CD14-positive monocyte (primary cell): ENCODE data around the gene DNAJC11. TPM values are rescaled to one million over a fixed set of nuclear protein-coding genes. Genes with fewer than 3 reads are reported as not detected.
"Not testable (repeated sequence)": the region's sequence is repeated elsewhere in the genome, so short reads cannot be mapped to it uniquely, and the experiment has no call there.

Experiments used
- DNase-seq, 3 donors: peaks; one replicate each; pipeline ENCODE4 v3.0.0-alpha.2; 2011 to 2022
- H2AFZ ChIP-seq: 2 replicates; pipeline ENCODE4 v1.6.0; 2012; ENCODE audit warnings: mild to moderate bottlenecking, low read depth, low read length, inconsistent platforms; ENCODE audit not compliant: insufficient read depth, poor library complexity, severe bottlenecking
- H3K27ac ChIP-seq, 2 donors: 1 replicate in 1 of 2; 2 replicates in 1 of 2; pipeline ENCODE4 v1.5.1; 2012 to 2013; ENCODE audit warnings: low read length in 2 of 2, control low read depth in 1 of 2, inconsistent platforms in 1 of 2, low read depth in 1 of 2, mild to moderate bottlenecking in 1 of 2
- H3K27me3 ChIP-seq, 2 donors: one replicate each; pipeline versions ENCODE4 v1.6.0 to v1.6.1; 2011 to 2013; ENCODE audit warnings: low read length in 2 of 2; ENCODE audit not compliant: control insufficient read depth in 2 of 2, insufficient read depth in 2 of 2
- H3K36me3 ChIP-seq, 2 donors: replicated peaks in 1 of 2; 1 replicate in 1 of 2; 2 replicates in 1 of 2; pipeline versions ENCODE4 v1.5.1 to v1.6.1; 2012 to 2013; ENCODE audit warnings: low read length in 2 of 2, control low read depth in 1 of 2, inconsistent platforms in 1 of 2, mild to moderate bottlenecking in 1 of 2; ENCODE audit not compliant: insufficient read depth in 2 of 2, control insufficient read depth in 1 of 2
- H3K4me1 ChIP-seq, 2 donors: 1 replicate in 1 of 2; 2 replicates in 1 of 2; pipeline versions ENCODE4 v1.5.1 to v1.6.1; 2012 to 2013; ENCODE audit warnings: low read length in 2 of 2, control low read depth in 1 of 2, inconsistent platforms in 1 of 2, mild to moderate bottlenecking in 1 of 2, moderate library complexity in 1 of 2; ENCODE audit not compliant: insufficient read depth in 2 of 2, control insufficient read depth in 1 of 2
- H3K4me2 ChIP-seq: replicated peaks from 2 replicates; pipeline ENCODE3; 2012; ENCODE audit warnings: low read length, moderate library complexity, mild to moderate bottlenecking; ENCODE audit not compliant: poor library complexity, severe bottlenecking; ENCODE audit errors: extremely low read depth
- H3K4me3 ChIP-seq, 3 experiments: fragments of 200-600 bp in 1 of 3; sonication (generic) in 1 of 3; replicated peaks in 1 of 3; 1 replicate in 2 of 3; 2 replicates in 1 of 3; pipeline ENCODE4 v1.5.1; 2011 to 2013; ENCODE audit warnings: low read length in 3 of 3, mild to moderate bottlenecking in 3 of 3, control low read depth in 2 of 3, low read depth in 2 of 3, inconsistent platforms in 1 of 3, moderate library complexity in 1 of 3
- H3K79me2 ChIP-seq: 2 replicates; pipeline ENCODE4 v1.6.0; 2012; ENCODE audit warnings: mild to moderate bottlenecking, control low read depth, inconsistent platforms, low read length, moderate library complexity; ENCODE audit not compliant: insufficient read depth
- H3K9ac ChIP-seq: 2 replicates; pipeline ENCODE4 v1.6.0; 2017; ENCODE audit warnings: low read length, mild to moderate bottlenecking; ENCODE audit not compliant: insufficient read depth, poor library complexity, severe bottlenecking
- H3K9me3 ChIP-seq, 2 donors: replicated peaks in 1 of 2; 1 replicate in 1 of 2; 2 replicates in 1 of 2; pipeline versions ENCODE4 v1.5.1 to v1.6.1; 2012 to 2013; ENCODE audit warnings: low read length in 2 of 2, control low read depth in 1 of 2; ENCODE audit not compliant: control insufficient read depth in 1 of 2, insufficient read depth in 1 of 2
- H4K20me1 ChIP-seq: 2 replicates; pipeline ENCODE4 v1.6.0; 2012; ENCODE audit warnings: mild to moderate bottlenecking, low read length, control low read depth, moderate library complexity; ENCODE audit not compliant: insufficient read depth
- H3K27ac Mint-ChIP-seq, 7 donors: one replicate each; pipeline ENCODE4 v1.8.0; 2020; ENCODE audit warnings: mild to moderate bottlenecking in 7 of 7, mixed read lengths in 7 of 7, moderate library complexity in 6 of 7, inconsistent platforms in 2 of 7
- H3K27me3 Mint-ChIP-seq, 3 donors: one replicate each; pipeline ENCODE4 v1.8.0; 2021 to 2022; ENCODE audit warnings: low read depth in 3 of 3, mild to moderate bottlenecking in 3 of 3, mixed read lengths in 3 of 3, moderate library complexity in 3 of 3, inconsistent platforms in 1 of 3
- H3K36me3 Mint-ChIP-seq, 2 donors: one replicate each; pipeline ENCODE4 v1.8.0; 2020; ENCODE audit warnings: mixed read lengths in 2 of 2, inconsistent platforms in 1 of 2, mild to moderate bottlenecking in 1 of 2
- H3K4me1 Mint-ChIP-seq: one replicate; pipeline ENCODE4 v1.8.0; 2020; ENCODE audit warnings: mild to moderate bottlenecking, mixed read lengths
- H3K4me3 Mint-ChIP-seq, 2 donors: one replicate each; pipeline ENCODE4 v1.8.0; 2020; ENCODE audit warnings: mild to moderate bottlenecking in 2 of 2, mixed read lengths in 2 of 2, moderate library complexity in 1 of 2
- H3K9me3 Mint-ChIP-seq, 7 donors: one replicate each; pipeline ENCODE4 v1.8.0; 2020 to 2022; ENCODE audit warnings: mixed read lengths in 7 of 7, mild to moderate bottlenecking in 6 of 7, moderate library complexity in 6 of 7, inconsistent platforms in 2 of 7
- WGBS: methylation state at CpG from one replicate; pipeline ENCODE4 v1.1.5; 2013; ENCODE audit warnings: missing lambda C conversion rate; ENCODE audit not compliant: insufficient coverage; 5-methylcytosine and 5-hydroxymethylcytosine counted together
- intact Hi-C, 2 donors: fragments of 100-400 bp; cut with micrococcal nuclease; formaldehyde crosslinking; loops; one replicate each; pipeline versions ENCODE4 v1.15.0 to v1.15.1; 2023
- polyA plus RNA-seq, 3 donors: library from polyadenylated mRNA; depleted of rRNA in 1 of 3; unstranded in 2 of 3; stranded (reverse) in 1 of 3; fragments of 300-500 nt in 2 of 3; fragments of >200 nt in 1 of 3; fragmentation: Illumina TruSeq in 2 of 3; gene quantifications; 1 replicate in 2 of 3; 2 replicates in 1 of 3; pipeline ENCODE4 v1.2.3, GENCODE V29; 2012 to 2021
- TF ChIP-seq, protein P1 (sequence below): fragments of 200-600 bp; IDR thresholded peaks from one replicate; pipeline ENCODE4 v1.8.0; 2022; ENCODE audit warnings: antibody characterized with exemption, mild to moderate bottlenecking

Gene DNAJC11
- polyA plus RNA-seq, 3 donors, result 9.7 to 19.9 (median 15.8) TPM

DNA sequence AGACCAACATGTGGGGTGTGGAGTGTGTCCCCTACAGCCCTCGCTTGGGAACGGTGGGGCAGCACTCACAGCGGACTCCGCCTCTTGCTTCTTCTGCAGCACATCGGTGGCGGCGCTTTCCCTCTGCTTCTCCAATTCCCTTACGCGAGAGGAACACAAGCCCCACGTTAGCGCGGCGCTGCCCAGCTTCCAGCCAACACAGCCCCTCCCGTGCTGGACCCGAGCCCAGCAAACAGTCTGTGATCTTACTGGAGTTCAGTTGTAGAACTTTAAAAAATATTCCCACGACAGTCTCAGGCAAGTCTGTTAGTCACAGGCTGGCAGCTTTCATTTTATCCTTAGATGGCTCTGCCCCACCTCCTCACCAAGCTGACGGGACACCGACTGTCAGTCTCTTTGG lies 63.4 kb downstream of the DNAJC11 start:
- TF ChIP-seq, protein P1, sequence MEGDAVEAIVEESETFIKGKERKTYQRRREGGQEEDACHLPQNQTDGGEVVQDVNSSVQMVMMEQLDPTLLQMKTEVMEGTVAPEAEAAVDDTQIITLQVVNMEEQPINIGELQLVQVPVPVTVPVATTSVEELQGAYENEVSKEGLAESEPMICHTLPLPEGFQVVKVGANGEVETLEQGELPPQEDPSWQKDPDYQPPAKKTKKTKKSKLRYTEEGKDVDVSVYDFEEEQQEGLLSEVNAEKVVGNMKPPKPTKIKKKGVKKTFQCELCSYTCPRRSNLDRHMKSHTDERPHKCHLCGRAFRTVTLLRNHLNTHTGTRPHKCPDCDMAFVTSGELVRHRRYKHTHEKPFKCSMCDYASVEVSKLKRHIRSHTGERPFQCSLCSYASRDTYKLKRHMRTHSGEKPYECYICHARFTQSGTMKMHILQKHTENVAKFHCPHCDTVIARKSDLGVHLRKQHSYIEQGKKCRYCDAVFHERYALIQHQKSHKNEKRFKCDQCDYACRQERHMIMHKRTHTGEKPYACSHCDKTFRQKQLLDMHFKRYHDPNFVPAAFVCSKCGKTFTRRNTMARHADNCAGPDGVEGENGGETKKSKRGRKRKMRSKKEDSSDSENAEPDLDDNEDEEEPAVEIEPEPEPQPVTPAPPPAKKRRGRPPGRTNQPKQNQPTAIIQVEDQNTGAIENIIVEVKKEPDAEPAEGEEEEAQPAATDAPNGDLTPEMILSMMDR, result no peak
- H3K27ac ChIP-seq, result no peak overlapping the region
- no peaks in the 10 kb centered on the region for H3K9me3 ChIP-seq
- H4K20me1 ChIP-seq, result no peaks in the 10 kb centered on the region
- H3K9ac ChIP-seq, result no peak overlapping the region
- no peaks in the 10 kb centered on the region for H3K27me3 ChIP-seq
- peaks cover 0 to 3% (median 0%) of the 10 kb centered on the region in 3 donors for H3K27me3 Mint-ChIP-seq
- no peaks in the 10 kb centered on the region for H3K9me3 Mint-ChIP-seq
- no peaks in the 10 kb centered on the region for H3K4me1 ChIP-seq
- H3K36me3 ChIP-seq, result peaks cover 74 to 93% of the 10 kb centered on the region in 2 donors
- H3K4me1 Mint-ChIP-seq, result no peaks in the 10 kb centered on the region
- no peak for DNase-seq
- H3K27ac Mint-ChIP-seq, result peak overlapping the region in 1 of 7 donors; percentile 65
- no peak overlapping the region for H3K4me3 ChIP-seq
- H3K36me3 Mint-ChIP-seq, result peaks cover 84 to 95% of the 10 kb centered on the region in 2 donors
- no peak overlapping the region for H2AFZ ChIP-seq
- 97% methylated on average over 14 of the region's 18 CpGs for WGBS
- intact Hi-C loops, result no loop called here
- H3K4me3 Mint-ChIP-seq, result no peak overlapping the region
- no peak overlapping the region for H3K4me2 ChIP-seq
- H3K79me2 ChIP-seq, result no peaks in the 10 kb centered on the region

DNA sequence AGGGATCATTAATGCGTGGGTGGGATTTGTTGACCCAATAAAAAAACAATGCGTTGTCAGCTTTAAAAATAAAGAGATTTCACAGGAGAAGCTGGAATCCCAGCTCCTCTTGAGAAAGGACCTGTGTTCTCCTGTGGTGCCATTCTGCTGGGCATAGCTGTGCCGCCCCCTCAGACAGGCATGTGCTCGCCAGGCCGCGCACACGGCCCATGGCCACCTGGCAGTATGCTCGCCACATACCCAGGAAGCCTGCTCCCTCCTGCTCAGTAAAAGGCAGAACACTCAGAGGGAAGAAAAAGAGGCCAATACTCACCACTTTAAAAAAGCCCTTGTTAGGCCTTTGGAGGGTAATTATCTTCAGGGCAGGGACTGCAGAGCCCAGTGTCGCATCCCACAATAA lies 63.8 kb downstream of the DNAJC11 start:
- peaks cover 75 to 94% of the 10 kb centered on the region in 2 donors for H3K36me3 ChIP-seq
- no peaks in the 10 kb centered on the region for H3K4me1 ChIP-seq
- no peak for DNase-seq
- H3K9me3 Mint-ChIP-seq, result no peaks in the 10 kb centered on the region
- TF ChIP-seq, protein P1, result no peak
- peaks cover 85 to 95% of the 10 kb centered on the region in 2 donors for H3K36me3 Mint-ChIP-seq
- no peak overlapping the region for H3K9ac ChIP-seq
- no peaks in the 10 kb centered on the region for H4K20me1 ChIP-seq
- no peak overlapping the region for H3K4me3 ChIP-seq
- no peak overlapping the region for H2AFZ ChIP-seq
- peaks cover 0 to 3% (median 0%) of the 10 kb centered on the region in 3 donors for H3K27me3 Mint-ChIP-seq
- no peaks in the 10 kb centered on the region for H3K27me3 ChIP-seq
- no peaks in the 10 kb centered on the region for H3K79me2 ChIP-seq
- peak overlapping the region in 1 of 7 donors; percentile 37 for H3K27ac Mint-ChIP-seq
- intact Hi-C loops, result no loop called here
- no peak overlapping the region for H3K4me2 ChIP-seq
- H3K4me3 Mint-ChIP-seq, result no peak overlapping the region
- no peaks in the 10 kb centered on the region for H3K9me3 ChIP-seq
- H3K4me1 Mint-ChIP-seq, result no peaks in the 10 kb centered on the region
- H3K27ac ChIP-seq, result no peak overlapping the region
- WGBS, result 100% methylated on average over 3 of the region's 9 CpGs

DNA sequence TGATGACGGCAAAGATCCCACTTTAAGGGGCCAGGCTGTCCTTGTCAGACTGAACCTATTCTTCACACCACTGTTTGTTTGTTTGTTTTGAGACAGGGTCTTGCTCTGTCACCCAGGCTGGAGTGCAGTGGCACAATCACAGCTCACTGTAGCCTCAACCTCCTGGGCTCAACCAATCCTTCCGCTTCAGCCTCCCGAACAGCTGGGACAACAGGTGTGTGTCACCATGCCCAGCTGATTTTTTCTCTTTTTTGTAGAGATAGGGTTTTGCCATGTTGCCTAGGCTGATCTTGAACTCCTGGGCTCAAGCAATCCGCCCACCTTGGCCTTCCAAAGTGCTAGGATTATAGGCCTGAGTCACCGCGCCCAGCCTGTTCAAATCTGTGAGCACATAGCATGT lies 64.8 kb downstream of the DNAJC11 start:
- H3K4me3 ChIP-seq, H3K9ac ChIP-seq, H3K9me3 ChIP-seq, H3K9me3 Mint-ChIP-seq, H3K4me2 ChIP-seq, H3K27me3 ChIP-seq, H4K20me1 ChIP-seq, H3K4me1 ChIP-seq, DNase-seq, H3K4me1 Mint-ChIP-seq, H3K27ac ChIP-seq, H3K27me3 Mint-ChIP-seq, intact Hi-C loops, H3K79me2 ChIP-seq, H3K4me3 Mint-ChIP-seq, H2AFZ ChIP-seq: not testable (repeated sequence)
- WGBS, result 96% methylated on average over 4 of the region's 6 CpGs
- peak overlapping the region in 1 of 7 donors; percentile 30 for H3K27ac Mint-ChIP-seq
- peaks cover 77 to 94% of the 10 kb centered on the region in 2 donors for H3K36me3 ChIP-seq
- peaks cover 84 to 95% of the 10 kb centered on the region in 2 donors for H3K36me3 Mint-ChIP-seq
